ENCODE measurements around the gene GIT2. TPM values are rescaled to one million over a fixed set of nuclear protein-coding genes. Genes with fewer than 3 reads are reported as not detected.

The GIT2 gene
- total and polyA plus RNA-seq, 2 of the 13 experiments (the other 11 are each of a cell fraction or from before 2014, with no cell fraction given) = 18.4 to 19.8 TPM

DNA sequence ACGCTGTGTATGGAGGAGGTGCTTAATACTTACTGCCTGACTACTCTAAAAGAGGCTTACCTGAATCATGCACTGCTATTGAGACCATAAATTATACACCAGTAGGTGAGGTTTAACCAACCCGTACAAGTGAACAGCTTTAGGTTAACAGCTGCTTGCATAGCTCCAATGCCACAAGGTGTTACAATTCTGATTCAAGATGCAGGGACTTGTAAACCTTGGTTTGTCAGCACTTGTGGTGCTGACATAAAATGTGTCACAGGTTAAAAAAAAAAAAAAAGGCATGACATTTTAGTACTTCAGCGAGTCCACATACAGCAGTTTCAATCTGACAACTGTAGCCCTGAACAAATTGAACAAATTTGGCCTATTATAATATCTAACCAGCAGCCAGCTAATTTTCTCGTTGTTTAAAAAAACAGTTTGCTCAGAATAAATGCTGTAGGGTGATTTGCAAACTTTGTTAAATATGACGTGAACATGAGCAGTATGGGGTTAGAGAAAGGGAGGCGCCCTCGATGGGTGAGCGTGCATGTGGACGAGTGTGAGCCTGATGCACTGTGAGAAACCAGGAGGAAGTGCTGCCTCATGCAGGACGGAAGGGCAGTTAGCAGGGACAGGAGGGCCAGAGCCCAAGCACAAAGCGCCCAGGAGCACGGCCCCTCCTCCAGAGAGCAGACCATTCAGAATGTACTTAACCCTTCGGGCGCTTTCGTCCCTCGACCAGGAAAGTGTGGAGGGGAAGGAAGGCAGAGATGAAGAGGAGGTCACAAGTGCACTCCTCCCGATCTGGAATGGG, 51.4 kb downstream of the GIT2 start (continued):
- TF ChIP-seq, protein P1, sequence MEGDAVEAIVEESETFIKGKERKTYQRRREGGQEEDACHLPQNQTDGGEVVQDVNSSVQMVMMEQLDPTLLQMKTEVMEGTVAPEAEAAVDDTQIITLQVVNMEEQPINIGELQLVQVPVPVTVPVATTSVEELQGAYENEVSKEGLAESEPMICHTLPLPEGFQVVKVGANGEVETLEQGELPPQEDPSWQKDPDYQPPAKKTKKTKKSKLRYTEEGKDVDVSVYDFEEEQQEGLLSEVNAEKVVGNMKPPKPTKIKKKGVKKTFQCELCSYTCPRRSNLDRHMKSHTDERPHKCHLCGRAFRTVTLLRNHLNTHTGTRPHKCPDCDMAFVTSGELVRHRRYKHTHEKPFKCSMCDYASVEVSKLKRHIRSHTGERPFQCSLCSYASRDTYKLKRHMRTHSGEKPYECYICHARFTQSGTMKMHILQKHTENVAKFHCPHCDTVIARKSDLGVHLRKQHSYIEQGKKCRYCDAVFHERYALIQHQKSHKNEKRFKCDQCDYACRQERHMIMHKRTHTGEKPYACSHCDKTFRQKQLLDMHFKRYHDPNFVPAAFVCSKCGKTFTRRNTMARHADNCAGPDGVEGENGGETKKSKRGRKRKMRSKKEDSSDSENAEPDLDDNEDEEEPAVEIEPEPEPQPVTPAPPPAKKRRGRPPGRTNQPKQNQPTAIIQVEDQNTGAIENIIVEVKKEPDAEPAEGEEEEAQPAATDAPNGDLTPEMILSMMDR (CRISPR knock-in tag; IDR thresholded peaks at IDR 0.05) = peak; percentile 50
- no peak for TF ChIP-seq ZNF143 (CRISPR knock-in tag; IDR thresholded peaks at IDR 0.05)
- TF ChIP-seq, protein P2, sequence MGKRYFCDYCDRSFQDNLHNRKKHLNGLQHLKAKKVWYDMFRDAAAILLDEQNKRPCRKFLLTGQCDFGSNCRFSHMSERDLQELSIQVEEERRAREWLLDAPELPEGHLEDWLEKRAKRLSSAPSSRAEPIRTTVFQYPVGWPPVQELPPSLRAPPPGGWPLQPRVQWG (CRISPR knock-in tag; IDR thresholded peaks at IDR 0.05; ENCODE audit: borderline replicate concordance, low read depth) = no peak
- TF ChIP-seq ZKSCAN8 (CRISPR knock-in tag; IDR thresholded peaks at IDR 0.05; ENCODE audit: borderline replicate concordance) = no peak
- TF ChIP-seq ZNF329 (CRISPR knock-in tag; IDR thresholded peaks at IDR 0.05; ENCODE audit: low read depth) = no peak
- 0 out of 2 replicates have a peak, but pooled peaks have one; percentile 30 for TF ChIP-seq HOXA3 (CRISPR knock-in tag; IDR thresholded peaks at IDR 0.05)
- TF ChIP-seq ZNF530 (CRISPR knock-in tag; IDR thresholded peaks at IDR 0.05; ENCODE audit: low read depth) = no peak

DNA sequence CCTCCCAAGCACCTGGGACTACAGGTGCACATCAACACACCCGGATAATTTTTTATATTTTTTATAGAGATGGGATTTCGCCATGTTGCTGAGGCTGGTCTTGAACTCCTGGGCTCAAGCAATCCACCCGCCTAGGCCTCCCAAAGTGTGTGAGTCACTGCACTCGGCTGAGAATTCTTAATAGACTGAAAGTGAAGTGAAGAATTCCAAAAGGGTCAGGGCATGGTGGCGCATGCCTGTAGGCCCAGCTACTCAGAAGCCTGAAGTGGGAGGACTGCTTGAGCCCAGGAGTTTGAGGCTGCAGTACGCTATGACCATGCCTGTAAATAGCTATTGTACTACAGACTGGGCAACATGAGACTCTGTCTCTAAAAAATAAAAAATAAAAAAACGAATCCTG, 52.4 kb downstream of the GIT2 start:
- intact Hi-C loops (cut with micrococcal nuclease; ENCODE audit: unreplicated experiment) = no loop called here
- no peak overlapping the region for H3K4me2 ChIP-seq (ENCODE audit: low read depth, low read length)
- peaks cover 59% of the 10 kb centered on the region for H3K4me1 ChIP-seq (ENCODE audit: insufficient read depth, low read length)
- H3K9me3 ChIP-seq (ENCODE audit: low read length) = no peaks in the 10 kb centered on the region
- FAIRE-seq = no peak
- WGBS (ENCODE audit: low lambda C conversion rate) = 99% methylated on average over 7 of the region's 7 CpGs
- no peak overlapping the region for H3K4me3 ChIP-seq (replicated peaks in 1 of 3; ENCODE audit: insufficient read depth in 1 of 3, low read depth in 2 of 3, low read length in 3 of 3)
- no peak overlapping the region for H3K9ac ChIP-seq (ENCODE audit: insufficient read depth, low read depth, low read length)
- BruUV-seq (replicated peaks) = no TSS peak
- H3K27me3 ChIP-seq (ENCODE audit: control insufficient read depth in 1 of 2, insufficient read depth in 2 of 2, low read length in 2 of 2) = no peaks in the 10 kb centered on the region
- no peak for ATAC-seq
- no peak for DNase-seq (ENCODE audit: low spot score)
- H3K79me2 ChIP-seq (ENCODE audit: insufficient read depth, low read length) = no peaks in the 10 kb centered on the region
- no peaks in the 10 kb centered on the region for H4K20me1 ChIP-seq (ENCODE audit: insufficient read depth, low read length)
- ChIA-PET CTCF (ENCODE audit: low intra/inter-chr PET ratio, low total read pairs) (no interaction called here), POLR2A (no interaction called here)
- peaks cover 3 to 17% of the 10 kb centered on the region in 2 experiments for H3K36me3 ChIP-seq (replicated peaks in 1 of 2; ENCODE audit: control insufficient read depth in 1 of 2, insufficient read depth in 2 of 2, low read length in 2 of 2)
- H3K27ac ChIP-seq (ENCODE audit: extremely low read length, insufficient read depth, low read length) = no peak overlapping the region
- in situ Hi-C loops (cut with HindIII; ENCODE audit: extremely low pct_ligation_motif_present, low pct_unique_long_range_greater_than_20kb) = no loop called here
- H2AFZ ChIP-seq (ENCODE audit: low read length) = no peak overlapping the region
- no peak for TF ChIP-seq ZNF441 (CRISPR knock-in tag; IDR thresholded peaks at IDR 0.05; ENCODE audit: borderline replicate concordance)
- TF ChIP-seq, protein P3, sequence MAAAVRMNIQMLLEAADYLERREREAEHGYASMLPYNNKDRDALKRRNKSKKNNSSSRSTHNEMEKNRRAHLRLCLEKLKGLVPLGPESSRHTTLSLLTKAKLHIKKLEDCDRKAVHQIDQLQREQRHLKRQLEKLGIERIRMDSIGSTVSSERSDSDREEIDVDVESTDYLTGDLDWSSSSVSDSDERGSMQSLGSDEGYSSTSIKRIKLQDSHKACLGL (CRISPR knock-in tag; IDR thresholded peaks at IDR 0.05) = no peak
- no peak for TF ChIP-seq ZNF343 (CRISPR knock-in tag; IDR thresholded peaks at IDR 0.05)
- no peak for TF ChIP-seq ISX (CRISPR knock-in tag; conservative IDR thresholded peaks at IDR 0.05)
- TF ChIP-seq, protein P4, sequence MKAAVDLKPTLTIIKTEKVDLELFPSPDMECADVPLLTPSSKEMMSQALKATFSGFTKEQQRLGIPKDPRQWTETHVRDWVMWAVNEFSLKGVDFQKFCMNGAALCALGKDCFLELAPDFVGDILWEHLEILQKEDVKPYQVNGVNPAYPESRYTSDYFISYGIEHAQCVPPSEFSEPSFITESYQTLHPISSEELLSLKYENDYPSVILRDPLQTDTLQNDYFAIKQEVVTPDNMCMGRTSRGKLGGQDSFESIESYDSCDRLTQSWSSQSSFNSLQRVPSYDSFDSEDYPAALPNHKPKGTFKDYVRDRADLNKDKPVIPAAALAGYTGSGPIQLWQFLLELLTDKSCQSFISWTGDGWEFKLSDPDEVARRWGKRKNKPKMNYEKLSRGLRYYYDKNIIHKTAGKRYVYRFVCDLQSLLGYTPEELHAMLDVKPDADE (CRISPR knock-in tag; IDR thresholded peaks at IDR 0.05) = no peak

All from HepG2 (cell line).